Renal cortex interstitium (tissue), 11 donors: Measurements from ENCODE around the gene FNBP1. TPM values are rescaled to one million over a fixed set of nuclear protein-coding genes. Genes with fewer than 3 reads are reported as not detected.
"Not testable (repeated sequence)": the region's sequence is repeated elsewhere in the genome, so short reads cannot be mapped to it uniquely, and the experiment has no call there.

Experiments
- DNase-seq, 11 donors: peaks; one replicate each; pipeline ENCODE4 v3.0.0-alpha.2; 2013; ENCODE audit warnings: low read depth in 9 of 11, low spot score in 4 of 11; ENCODE audit errors: extremely low read depth in 1 of 11
- polyA plus RNA-seq, 3 donors: library from polyadenylated mRNA; unstranded; fragments of 120-200 nt; gene quantifications; one replicate each; pipeline ENCODE4 v1.2.1, GENCODE V29; 2013; ENCODE audit not compliant: insufficient read length in 3 of 3

FNBP1 gene
- polyA plus RNA-seq, 3 donors = 48.3 to 48.7 (median 48.3) TPM

GRCh38 chr9:130027533-130028365 lies 15.2 kb downstream of the FNBP1 start:
- no peak for DNase-seq

DNA sequence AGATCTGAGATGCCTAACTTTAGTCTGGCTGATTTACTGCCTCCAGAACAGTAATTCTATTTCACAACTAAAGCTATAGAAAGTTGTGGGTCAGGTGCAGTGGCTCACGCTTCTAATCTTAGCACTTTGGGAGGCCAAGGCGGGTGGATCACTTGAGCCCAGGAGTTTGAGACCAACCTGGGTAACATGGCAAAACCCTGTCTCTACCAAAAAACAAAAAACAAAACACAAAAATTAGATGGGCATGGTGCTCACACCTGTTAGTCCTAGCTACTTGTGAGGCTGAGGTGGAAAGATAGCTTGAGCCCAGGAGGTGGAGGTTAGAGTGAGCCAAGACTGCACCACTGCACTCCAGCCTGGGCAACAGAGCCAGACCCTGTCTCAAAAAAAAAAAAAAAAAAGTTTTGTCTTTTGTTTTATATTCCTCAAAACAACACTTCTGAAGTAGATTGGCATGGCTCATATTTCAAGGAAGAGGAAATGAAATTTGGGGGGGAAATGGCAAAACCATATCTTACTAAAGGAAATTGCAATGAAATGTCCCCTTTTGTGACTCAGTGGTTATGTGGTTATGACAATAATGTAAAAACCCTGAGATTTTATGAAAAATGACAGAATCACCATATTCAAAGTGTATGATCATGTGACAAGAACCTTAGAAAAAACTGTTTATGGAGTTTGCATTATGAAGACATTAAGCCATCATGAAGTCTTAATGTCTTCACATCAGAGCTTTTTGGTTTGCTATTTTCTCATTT lies 16.2 kb downstream of the FNBP1 start:
- no peak for DNase-seq

DNA sequence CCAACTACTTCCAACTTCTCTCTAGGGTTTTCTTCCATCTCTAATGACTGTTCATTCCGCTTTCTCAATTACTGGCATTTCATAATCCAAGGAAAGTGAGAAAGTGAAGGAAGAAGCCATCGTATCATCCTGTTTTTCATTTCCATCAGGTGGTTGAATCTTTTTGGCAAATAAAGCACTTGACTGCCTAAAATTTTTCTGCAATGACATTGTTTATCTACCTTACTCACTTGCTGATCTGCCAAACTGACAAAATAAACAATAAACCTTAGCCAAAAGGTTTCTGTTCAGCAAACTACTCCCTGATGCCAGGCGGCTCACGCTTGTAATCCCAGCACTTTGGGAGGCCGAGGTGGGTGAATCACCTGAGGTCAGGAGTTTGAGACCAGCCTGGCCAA lies 18.4 kb downstream of the FNBP1 start:
- no peak for DNase-seq

- no peak for DNase-seq
Measured at GRCh38 chr9:130023994-130024596, 18.9 kb downstream of the FNBP1 start.

- no peak for DNase-seq
Measured at GRCh38 chr9:130023144-130023787, 19.7 kb downstream of the FNBP1 start.

DNA sequence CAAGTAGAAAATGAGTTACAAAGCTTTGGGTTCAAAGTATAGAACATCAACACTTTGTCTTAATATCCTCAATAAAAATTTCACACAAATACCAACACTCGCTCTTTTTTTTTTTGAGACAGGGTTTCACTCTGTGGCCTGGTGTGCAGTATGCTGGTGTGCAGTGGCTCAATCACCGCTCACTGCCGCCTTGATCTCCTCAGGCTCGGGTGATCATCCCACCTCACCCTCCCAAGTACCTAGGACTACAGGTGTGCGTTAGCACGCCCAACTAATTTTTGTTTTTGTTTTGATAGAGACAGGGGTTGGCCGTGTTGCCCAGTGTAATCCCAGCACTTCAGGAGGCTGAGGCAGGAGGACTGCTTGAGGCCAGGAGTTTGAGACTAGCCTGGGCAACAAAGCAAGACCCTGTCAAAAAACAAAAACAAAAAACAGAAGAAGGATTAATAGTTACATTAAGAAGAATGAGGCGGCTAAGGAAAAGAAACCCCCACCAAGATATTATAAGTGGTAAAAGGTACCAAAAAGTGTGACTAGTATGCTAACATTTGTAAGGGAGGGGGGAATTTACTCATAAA lies 20.3 kb downstream of the FNBP1 start:
- no peak for DNase-seq

- not testable (repeated sequence) for DNase-seq
Measured at GRCh38 chr9:130021842-130022241, 21.1 kb downstream of the FNBP1 start.

DNA sequence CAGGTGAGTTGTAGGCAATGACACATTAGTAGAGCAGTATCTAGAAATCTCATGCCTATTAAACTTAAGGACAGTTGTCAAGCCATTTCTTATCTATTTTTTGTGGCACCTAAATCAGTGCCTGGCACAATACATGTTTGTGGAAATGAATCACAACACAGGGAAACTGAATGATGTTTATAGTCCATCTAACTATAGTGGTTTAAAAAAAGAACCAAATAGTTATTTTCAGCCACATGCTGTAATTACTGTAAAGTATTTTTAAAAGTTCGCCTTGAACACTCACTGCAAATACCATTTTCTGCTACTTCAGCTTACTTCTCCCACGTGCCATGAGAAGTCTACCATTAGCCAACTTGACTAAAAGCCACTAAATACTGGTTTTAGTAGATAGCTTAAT lies 21.9 kb downstream of the FNBP1 start:
- DNase-seq = no peak

DNA sequence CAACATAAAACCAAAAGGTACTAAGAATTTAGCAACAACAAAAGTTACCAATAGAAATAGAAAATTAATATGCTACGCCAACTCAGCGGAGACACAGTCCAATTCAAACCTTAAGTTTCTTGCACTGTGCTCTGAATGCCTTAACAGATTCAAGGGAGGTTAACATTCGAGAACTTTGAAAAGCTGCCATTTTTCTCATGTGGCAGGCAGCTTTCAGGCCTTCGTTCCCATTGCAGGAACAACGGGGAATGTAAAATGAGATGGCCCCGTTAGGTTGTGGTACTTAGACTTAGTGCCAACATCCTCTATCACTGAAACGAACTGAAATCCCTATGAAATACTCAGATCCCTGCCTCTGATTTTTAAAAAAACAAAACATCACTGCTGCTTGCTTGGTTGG lies 22.4 kb downstream of the FNBP1 start:
- no peak for DNase-seq

DNA sequence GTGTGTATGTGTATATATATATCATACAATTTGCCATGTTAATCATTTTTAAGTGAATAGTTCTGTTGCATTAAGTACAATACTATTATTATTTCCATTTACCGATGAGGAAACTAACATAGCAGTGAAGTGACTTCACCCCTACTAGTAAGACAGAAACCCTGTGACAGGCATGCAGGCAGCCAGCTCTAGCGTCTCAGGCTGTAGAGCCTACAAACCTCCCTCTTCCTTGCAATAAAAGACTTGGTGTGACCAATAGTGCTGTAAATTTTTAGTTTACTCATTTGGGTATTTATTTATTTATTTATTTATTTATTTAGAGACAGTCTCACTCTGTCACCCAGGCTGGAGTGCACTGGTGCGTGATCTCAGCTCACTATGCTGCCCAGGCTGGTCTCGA lies 24.7 kb downstream of the FNBP1 start:
- no peak for DNase-seq

GRCh38 chr9:130017510-130017909 lies 25.5 kb downstream of the FNBP1 start:
- DNase-seq = not testable (repeated sequence)

DNA sequence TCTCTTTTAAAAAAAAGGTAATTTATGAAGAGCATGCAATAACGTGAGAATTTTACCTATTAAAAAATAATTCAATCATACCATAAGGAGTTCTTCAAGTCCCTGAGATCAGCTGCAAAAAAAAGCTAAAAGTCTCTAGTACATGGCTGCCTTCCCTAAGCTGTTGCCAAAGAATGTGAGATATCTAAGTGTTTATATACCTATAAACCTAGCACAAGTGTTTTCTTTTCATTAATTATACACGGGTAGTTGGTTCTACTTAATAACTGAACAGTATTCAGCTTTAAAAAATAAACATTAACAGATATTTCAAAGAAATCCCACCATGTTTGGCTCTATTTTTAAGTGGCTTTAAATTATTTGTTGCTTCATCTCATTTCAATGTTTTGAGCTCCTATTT lies 25.9 kb downstream of the FNBP1 start:
- no peak for DNase-seq

GRCh38 chr9:130015353-130016019 lies 27.5 kb downstream of the FNBP1 start:
- no peak for DNase-seq

- DNase-seq = no peak
Measured at GRCh38 chr9:130013326-130013725, 29.7 kb downstream of the FNBP1 start.

DNA sequence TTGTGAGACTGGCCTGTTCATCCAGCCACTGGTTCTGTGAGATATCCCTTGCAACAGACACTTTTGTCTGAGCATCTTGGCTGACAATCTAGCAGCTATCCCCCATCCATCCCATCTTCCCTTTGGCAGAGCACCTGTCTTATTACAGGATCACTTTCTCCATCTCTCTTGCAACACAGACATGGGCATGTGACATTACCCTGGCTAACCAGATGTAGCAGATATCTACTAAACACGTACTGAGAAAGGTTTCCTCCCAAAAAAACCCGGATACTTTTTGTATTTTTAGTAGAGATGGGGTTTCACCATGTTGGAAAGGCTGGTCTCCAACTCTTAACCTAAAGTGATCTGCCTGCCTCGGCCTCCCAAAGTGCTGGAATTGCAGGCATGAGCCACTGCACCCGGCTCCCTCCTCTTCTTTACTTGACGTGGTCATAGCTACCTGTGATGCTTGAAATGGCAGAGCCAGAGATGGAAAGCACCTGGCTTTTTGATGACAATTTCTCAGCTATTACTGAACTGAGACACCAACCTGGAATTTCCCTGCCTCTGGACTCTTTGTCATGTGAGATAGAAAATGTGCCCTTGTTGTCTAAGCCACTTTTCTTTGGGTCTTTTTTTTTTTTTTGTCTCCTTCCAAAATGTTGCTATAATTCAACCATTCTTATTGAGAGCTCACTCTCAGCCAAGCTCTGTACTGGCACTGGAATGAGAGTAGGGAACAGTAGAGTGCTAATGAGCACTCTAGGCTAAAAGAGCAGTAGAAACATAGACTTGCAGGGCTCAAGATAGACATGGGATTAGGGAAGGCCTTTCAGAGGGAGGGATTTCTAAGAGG lies 32.6 kb downstream of the FNBP1 start:
- DNase-seq = no peak

GRCh38 chr9:130009546-130009945 lies 33.4 kb downstream of the FNBP1 start:
- DNase-seq = not testable (repeated sequence)

- DNase-seq = no peak
Measured at GRCh38 chr9:130008538-130008937, 34.5 kb downstream of the FNBP1 start.

DNA sequence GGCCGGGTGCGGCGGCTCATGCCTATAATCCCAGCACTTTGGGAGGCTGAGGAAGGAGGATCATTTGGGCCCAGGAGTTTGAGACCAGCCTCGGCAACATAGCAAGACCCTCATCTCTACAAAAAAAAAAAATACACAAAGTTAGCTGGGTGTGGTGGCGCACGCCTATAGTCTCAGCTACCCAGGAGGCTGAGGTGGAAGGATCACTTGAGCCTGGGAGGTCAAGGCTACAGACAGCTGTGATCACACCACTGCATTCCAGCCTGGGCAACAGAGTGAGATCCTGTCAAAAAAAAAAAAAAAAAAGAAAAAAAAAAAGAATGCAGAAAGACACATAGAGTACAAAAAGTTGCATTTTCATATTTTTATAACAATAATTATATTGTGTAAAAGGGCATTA lies 36.0 kb downstream of the FNBP1 start:
- DNase-seq = not testable (repeated sequence)
